ENCODE results near the gene ETFDH.

The ETFDH gene

DNA sequence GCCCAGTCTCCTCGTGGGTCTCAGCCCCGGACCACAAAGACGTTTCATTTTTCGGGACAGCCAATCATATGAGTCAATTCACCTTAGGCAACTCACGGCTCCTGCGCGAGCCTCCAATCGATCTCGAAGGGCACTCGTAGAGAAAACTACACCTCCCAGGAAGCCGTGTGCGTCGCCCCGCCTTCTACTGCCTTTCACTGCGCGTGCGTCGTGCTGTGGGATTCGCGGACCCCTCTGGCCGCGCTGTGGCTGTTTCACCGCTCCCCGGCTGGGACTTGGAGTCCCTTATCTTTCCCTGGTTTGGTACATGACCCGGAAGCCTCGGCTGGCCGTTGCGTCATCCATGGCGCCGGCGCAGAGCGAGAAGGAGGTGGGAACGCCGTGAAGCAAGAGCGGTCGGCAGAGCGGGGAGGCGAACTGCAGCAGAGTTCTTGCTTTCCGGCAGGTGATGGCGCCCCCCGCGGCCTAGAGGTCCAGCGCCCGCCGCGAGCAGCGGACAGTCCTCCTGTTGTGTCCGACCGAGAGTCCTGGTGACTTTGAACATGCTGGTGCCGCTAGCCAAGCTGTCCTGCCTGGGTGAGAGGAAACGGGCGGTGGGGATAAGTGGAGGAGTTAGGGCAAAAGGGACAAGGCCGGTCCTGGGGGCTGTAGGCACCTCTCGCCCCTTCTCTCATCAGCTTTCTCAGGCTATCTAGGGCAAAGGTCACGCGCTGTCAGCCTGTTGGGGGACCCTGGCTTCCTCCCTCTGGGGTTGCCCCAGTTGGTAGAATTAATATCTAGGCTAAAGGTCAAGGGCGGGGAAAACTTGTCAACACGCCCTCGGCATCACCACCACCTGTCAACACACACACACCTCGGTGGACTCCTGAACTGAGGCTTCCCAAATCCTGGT is at the start of gene ETFDH:
Gene ETFDH, plus strand, starts transcription at position 382 of the 892 bp plus-strand sequence. Its CDS starts 161 bp downstream, at position 543.
- peak; percentile 89 for TF ChIP-seq GATA2 (IDR thresholded peaks at IDR 0.05; ENCODE audit: low read depth, low read length)
- no peak for TF ChIP-seq GATA3 (IDR thresholded peaks at IDR 0.05; ENCODE audit: low read depth, low read length)

DNA sequence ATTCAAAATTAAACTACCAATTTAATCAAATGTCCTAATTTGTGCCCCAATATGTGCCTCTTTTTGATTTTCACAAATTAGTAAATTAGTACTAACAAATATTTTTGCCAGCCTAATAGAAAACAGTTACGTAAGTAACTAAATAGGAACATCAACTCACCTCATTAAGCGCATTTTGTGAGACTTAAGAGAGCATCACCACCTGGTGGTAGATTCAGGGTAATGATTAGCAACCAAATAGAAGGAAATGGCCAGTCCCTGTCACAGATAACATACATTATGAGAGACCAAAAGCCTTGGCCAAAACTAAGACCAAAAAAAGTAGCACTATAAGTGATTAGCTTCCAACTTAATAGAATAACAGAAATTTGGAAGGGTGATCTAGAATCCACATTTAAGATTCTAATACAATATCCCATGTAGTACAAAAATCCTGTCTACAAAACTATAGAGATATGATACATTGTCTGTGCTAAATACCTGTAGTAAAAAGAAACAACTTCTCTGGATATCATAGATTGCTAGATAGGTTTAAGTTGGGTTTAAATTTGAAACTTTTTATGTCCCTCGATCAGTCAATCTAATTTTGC is 47.1 kb upstream of the ETFDH start:
- TF ChIP-seq GATA2 (IDR thresholded peaks at IDR 0.05; ENCODE audit: low read depth, low read length) (no peak), GATA3 (IDR thresholded peaks at IDR 0.05; ENCODE audit: low read depth, low read length) (no peak)

DNA sequence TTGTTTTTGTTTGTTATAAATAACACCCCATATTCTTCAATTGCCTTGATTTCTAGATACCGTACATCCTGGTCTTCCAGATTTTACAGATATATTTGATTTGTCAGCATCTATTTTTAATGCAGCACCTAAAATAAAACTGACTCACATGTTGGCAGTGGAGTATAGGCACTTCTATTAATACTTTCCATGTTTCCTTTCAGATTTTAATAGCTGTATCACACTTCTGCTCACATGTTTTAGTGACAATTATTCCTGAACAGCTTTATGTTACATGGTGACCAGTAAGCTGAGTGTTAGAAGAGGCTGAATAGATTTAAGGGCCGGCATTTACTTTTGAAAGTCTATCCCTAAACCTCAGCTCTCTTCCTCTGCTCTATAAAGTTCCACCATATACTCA is 46.6 kb upstream of the ETFDH start:
- TF ChIP-seq GATA3 (IDR thresholded peaks at IDR 0.05; ENCODE audit: low read depth, low read length) (no peak), GATA2 (IDR thresholded peaks at IDR 0.05; ENCODE audit: low read depth, low read length) (no peak)

DNA sequence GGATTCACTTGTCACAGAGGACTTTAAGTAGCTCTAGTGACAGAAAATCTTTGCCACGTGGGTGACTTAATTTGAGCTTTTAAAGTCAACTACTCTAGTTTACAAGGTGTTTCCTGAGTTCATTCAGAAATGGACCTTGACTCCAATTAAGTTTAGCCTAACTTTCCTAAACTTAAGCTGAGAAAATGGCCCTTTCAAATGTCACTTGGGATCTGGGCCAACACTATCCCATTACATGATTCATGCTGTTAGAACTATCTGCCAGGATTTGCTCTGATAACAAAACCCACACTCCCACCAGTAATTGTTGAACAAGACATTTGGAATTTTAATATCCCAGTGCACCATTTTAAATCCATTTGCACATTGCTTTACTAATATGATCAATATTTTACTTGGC is 41.2 kb upstream of the ETFDH start:
- TF ChIP-seq GATA3 (IDR thresholded peaks at IDR 0.05; ENCODE audit: low read depth, low read length) (no peak), GATA2 (IDR thresholded peaks at IDR 0.05; ENCODE audit: low read depth, low read length) (no peak)

DNA sequence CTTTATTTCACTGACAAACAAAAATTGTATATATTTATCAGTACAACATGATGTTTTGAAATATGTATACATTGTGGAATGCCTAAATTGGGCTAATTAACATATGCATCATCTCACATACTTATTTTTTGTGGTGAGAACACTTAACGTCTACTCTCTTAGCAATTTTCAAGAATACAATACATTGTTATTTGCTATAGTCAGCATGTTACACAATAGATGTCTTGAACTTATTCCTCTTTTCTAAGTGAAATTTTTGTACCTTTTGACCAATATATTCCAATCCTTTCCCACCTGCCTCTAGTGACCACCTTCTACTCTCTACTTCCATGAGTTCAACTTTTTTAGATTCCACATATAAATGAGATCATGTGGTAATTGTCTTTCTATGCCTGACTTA is 35.5 kb upstream of the ETFDH start:
- TF ChIP-seq GATA3 (IDR thresholded peaks at IDR 0.05; ENCODE audit: low read depth, low read length), result no peak
- no peak for TF ChIP-seq GATA2 (IDR thresholded peaks at IDR 0.05; ENCODE audit: low read depth, low read length)

DNA sequence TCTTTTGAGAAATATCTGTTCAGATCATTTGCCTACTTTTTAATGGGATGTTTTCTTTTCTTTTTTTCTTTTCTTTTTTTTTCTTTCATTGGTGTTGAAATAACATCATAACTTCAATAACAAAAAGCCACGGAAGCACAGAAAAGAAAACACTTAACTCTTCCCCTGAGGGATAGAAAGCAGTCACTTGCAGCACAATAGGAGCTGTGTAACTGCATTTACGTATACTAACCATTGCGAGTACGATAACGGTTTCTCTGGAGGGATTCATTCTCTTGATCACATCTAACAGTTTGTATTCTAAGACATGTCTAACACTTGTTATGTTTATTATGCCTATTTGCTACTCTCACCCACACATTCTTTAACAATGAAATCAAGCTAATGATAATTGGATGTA is 27.7 kb upstream of the ETFDH start:
- TF ChIP-seq GATA2 (IDR thresholded peaks at IDR 0.05; ENCODE audit: low read depth, low read length), result no peak
- no peak for TF ChIP-seq GATA3 (IDR thresholded peaks at IDR 0.05; ENCODE audit: low read depth, low read length)

DNA sequence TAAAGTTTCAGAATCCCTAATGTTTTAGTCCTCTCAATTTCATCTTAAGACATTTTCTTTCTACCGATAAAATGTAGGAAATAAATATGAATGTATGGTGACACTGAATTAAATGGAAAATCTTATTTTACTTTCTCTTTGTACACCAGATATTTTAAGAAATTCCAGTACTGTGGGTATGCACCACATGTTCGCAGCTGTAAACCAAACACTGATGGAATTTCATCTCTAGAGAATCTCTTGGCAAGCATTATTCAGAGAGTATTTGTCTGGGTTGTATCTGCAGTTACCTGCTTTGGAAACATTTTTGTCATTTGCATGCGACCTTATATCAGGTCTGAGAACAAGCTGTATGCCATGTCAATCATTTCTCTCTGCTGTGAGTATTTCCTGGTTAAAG is 27.3 kb upstream of the ETFDH start:
- TF ChIP-seq GATA2 (IDR thresholded peaks at IDR 0.05; ENCODE audit: low read depth, low read length) (no peak), GATA3 (IDR thresholded peaks at IDR 0.05; ENCODE audit: low read depth, low read length) (no peak)

DNA sequence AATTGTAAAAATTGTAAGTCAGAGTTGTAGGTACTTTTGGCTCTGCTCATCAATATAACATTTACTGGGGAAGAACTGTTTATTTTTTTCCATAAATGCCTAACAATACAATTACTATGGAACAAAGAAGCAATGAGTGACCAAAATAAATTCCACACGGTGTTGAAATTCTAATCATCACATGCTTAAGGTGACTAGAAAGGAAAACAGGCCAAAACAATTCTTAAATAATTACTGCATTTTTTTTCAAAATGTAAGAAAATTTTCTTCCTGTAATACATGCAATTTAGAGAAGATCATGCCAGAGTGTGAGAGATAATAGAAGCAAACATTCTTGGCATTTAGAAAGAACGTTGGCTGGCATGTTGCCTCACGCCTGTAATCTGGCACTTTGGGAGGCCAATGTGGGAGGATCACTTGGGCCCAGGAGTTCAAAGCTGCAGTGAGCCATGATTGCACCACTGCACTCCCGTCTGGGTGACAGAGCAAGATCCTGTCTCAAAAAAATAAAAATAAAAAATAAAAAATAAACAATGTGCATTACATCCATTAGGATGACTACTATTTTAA is 22.9 kb upstream of the ETFDH start:
- no peak for TF ChIP-seq GATA2 (IDR thresholded peaks at IDR 0.05; ENCODE audit: low read depth, low read length)
- TF ChIP-seq GATA3 (IDR thresholded peaks at IDR 0.05; ENCODE audit: low read depth, low read length), result no peak

DNA sequence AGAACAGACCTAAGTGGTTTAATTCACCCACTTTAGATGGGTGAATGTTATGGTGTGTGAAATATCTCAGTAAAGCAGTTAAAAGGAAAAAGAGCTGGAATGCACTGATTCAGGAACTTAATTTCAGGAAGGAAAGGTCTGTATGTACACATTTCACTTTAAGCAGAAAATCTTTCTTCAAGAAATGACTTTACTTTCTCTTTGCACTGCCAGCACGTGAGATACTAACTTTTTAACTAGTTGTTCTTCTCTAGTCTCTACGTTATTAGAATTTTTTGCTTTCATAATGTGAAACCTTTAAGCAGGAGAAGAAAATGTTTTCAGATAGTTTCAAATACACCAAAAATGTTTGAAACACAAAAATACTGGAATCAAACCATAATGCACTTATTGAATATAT is 19.2 kb upstream of the ETFDH start:
- TF ChIP-seq GATA3 (IDR thresholded peaks at IDR 0.05; ENCODE audit: low read depth, low read length) (no peak), GATA2 (IDR thresholded peaks at IDR 0.05; ENCODE audit: low read depth, low read length) (no peak)

DNA sequence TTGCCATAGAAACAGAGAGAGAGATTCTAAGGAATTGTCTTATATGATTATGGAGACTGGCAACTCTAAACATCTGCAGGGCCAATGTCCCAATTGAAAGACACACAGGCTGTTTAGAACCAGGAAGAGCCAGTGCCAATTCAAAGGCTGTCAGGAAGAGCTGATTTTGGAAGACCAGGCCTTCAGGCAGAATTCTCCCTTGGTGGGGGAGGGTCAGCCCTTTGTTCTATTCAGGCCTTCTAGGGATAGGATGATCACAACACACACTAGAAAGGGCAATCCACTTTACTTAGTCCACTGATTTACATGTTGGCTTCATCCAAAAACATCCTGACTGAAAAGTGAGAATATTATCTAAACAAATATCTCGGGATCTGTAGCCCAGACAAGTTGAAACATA is 15.7 kb upstream of the ETFDH start:
- TF ChIP-seq GATA2 (IDR thresholded peaks at IDR 0.05; ENCODE audit: low read depth, low read length), result no peak
- TF ChIP-seq GATA3 (IDR thresholded peaks at IDR 0.05; ENCODE audit: low read depth, low read length), result no peak

DNA sequence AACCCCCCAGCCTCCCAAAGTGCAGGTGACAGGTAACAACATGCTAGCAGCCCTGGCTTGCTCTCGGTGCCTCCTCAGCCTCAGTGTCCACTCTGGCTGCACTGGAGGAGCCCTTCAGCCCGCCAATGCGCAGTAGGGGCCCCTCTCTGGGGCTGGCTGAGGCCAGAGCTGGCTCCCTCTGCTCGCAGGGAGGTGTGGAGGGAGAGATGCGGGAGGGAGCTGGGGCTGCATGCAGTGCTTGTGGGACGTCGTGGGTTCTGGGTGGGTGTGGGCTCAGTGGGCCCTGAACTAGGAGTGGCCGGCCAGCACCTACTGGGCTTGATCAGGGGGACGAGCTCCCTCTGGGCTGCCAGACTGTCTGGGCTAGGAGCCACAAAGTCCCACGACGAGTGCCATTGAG is 14.8 kb upstream of the ETFDH start:
- TF ChIP-seq GATA3 (IDR thresholded peaks at IDR 0.05; ENCODE audit: low read depth, low read length) (no peak), GATA2 (IDR thresholded peaks at IDR 0.05; ENCODE audit: low read depth, low read length) (no peak)

DNA sequence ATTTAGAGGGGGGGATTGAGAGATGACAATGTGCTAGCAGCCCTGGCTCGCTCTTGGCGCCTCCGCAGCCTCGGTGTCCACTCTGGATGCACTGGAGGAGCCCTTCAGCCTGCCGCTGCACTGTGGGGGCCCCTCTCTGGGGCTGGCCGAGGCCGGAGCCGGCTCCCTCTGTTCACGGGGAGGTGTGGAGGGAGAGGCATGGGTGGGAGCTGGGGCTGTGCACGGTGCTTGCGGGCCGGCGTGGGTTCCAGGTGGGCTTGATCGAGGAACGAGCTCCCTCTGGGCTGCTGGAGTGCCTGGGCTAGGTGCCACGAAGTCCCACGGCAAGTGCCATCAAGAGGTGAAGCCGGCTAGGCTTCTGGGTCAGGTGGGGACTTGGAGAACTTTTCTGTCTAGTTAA is 7.3 kb upstream of the ETFDH start:
- TF ChIP-seq GATA2 (IDR thresholded peaks at IDR 0.05; ENCODE audit: low read depth, low read length) (no peak), GATA3 (IDR thresholded peaks at IDR 0.05; ENCODE audit: low read depth, low read length) (no peak)

DNA sequence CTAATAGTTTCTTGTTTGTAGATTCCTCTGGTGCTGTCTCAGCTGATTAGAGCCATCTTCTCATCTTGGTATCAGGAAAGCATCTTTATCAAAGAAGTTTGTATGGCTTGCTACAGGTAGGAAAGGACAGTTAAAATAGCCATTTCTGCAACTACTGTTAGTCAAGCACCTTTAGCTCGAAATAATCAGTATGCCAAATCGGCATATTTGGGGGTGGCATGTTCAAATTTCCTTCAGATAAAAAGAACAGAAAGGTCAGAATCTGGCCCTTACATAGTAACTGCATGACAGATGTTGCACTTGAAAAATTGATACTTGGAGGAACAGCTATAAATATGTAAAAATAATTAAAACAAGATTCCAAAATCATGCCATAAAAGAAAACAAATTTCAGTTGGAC is 5.2 kb upstream of the ETFDH start:
- TF ChIP-seq GATA2 (IDR thresholded peaks at IDR 0.05; ENCODE audit: low read depth, low read length) (no peak), GATA3 (IDR thresholded peaks at IDR 0.05; ENCODE audit: low read depth, low read length) (no peak)

DNA sequence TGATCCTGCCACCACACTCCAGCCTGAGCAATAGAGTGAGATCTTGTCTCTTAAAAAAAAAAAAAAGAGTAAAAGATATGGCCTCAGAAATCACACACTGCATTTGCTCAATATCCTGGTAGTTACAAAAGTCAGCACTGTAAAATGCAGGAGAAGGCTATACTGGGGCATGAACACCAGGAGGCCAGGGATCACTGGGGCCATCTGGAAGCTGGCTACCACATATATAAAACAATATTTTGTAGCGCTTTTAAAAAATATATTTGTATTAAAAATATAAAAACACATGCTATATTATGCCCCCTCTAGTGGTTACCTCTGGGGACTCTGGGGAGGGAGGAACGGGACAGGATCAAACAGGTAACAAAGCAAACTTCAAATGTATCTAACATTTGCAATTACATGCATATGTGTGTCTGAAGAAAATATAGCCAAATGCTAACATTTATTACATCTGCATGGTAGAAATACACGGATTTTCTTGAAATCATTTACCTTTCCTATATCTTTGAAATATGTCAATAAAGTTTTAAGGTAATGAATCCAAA is 4.4 kb upstream of the ETFDH start:
- TF ChIP-seq GATA3 (IDR thresholded peaks at IDR 0.05; ENCODE audit: low read depth, low read length), result no peak
- no peak for TF ChIP-seq GATA2 (IDR thresholded peaks at IDR 0.05; ENCODE audit: low read depth, low read length)

All from SH-SY5Y (cell line).